K562 (cell line): ENCODE results near the gene DNAAF2. TPM values are rescaled to one million over a fixed set of nuclear protein-coding genes. Genes with fewer than 3 reads are reported as not detected.

Experiments used
- ATAC-seq: fragments of 200-7000 bp; cut with Tn5 transposase; 3 replicates; pipeline ENCODE4 v1.9.1; 2020; ENCODE audit warnings: moderate library complexity
- BruUV-seq: library from RNA; stranded (reverse); fragments of 400-500 nt; replicated peaks from 2 replicates; lab custom pipeline; 2021; lab: Mats Ljungman, UMichigan
- CTCF ChIA-PET: fragments of 300-600 bp; formaldehyde crosslinking; extraction: SDS; loops from one replicate; lab custom pipeline; 2021; ENCODE audit warnings: low intra/inter-chr PET ratio; lab: Yijun Ruan, JAX
- POLR2A ChIA-PET: fragments of 300-600, 350-650 bp; sonication (Branson Sonifier 250); formaldehyde crosslinking; extraction: SDS; loops from one replicate; lab custom pipeline; 2021; ENCODE audit warnings: antibody characterized with exemption, inconsistent platforms; lab: Yijun Ruan, JAX
- DNase-seq, 4 experiments: peaks; one replicate each; pipeline versions ENCODE4 v3.0.0 to v3.0.0-alpha.2; 2011 to 2018; ENCODE audit warnings: low spot score in 3 of 4, mixed read lengths in 3 of 4; ENCODE audit errors: extremely low read depth in 1 of 4
- FAIRE-seq: peaks from 2 replicates; lab custom pipeline; 2011; peaks lifted over from hg19 to GRCh38; lab: Jason Lieb, UNC
- H2AFZ ChIP-seq: 2 replicates; pipeline ENCODE4 v1.6.0; 2011; ENCODE audit warnings: low read depth, low read length, control low read depth, inconsistent platforms
- H3K27ac ChIP-seq: fragments of 200-600 bp; 3 replicates; pipeline ENCODE4 v1.8.0; 2011; ENCODE audit warnings: low read depth, mild to moderate bottlenecking, control low read depth, inconsistent platforms, low read length, moderate library complexity, mixed read lengths; ENCODE audit errors: extremely low read depth
- H3K27me3 ChIP-seq, 2 experiments: fragments of 300-600 bp in 1 of 2; 2 replicates in 1 of 2; 3 replicates in 1 of 2; pipeline versions ENCODE4 v1.6.0 to v1.8.0; 2011; ENCODE audit warnings: inconsistent platforms in 2 of 2, low read length in 2 of 2, mild to moderate bottlenecking in 1 of 2, mixed read lengths in 1 of 2, moderate library complexity in 1 of 2; ENCODE audit not compliant: control insufficient read depth in 2 of 2, insufficient read depth in 2 of 2
- H3K36me3 ChIP-seq: fragments of 300-600 bp; 3 replicates; pipeline ENCODE4 v1.8.0; 2011; ENCODE audit warnings: mild to moderate bottlenecking, low read length, inconsistent platforms; ENCODE audit not compliant: control insufficient read depth, insufficient read depth
- H3K4me1 ChIP-seq, 2 experiments: fragments of 200-600 bp in 1 of 2; replicated peaks in 1 of 2; 2 replicates in 1 of 2; 3 replicates in 1 of 2; pipeline versions ENCODE4 v1.5.1 to v1.8.0; 2011; ENCODE audit warnings: inconsistent platforms in 2 of 2, low read length in 2 of 2, mild to moderate bottlenecking in 1 of 2, mixed read lengths in 1 of 2, moderate library complexity in 1 of 2; ENCODE audit not compliant: control insufficient read depth in 2 of 2, insufficient read depth in 2 of 2
- H3K4me2 ChIP-seq: 2 replicates; pipeline ENCODE4 v1.6.1; 2011; ENCODE audit warnings: low read length, control low read depth, inconsistent platforms, mixed read lengths; ENCODE audit not compliant: insufficient read depth
- H3K4me3 ChIP-seq: fragments of 200-600 bp; sonication (generic), shearing (Covaris generic); 2 replicates; pipeline ENCODE4 v1.5.1; 2016; ENCODE audit warnings: control low read depth, inconsistent platforms
- H3K79me2 ChIP-seq: fragments of 200-600 bp; 3 replicates; pipeline ENCODE4 v1.8.0; 2011; ENCODE audit warnings: low read length, inconsistent platforms; ENCODE audit not compliant: control insufficient read depth, insufficient read depth
- H3K9ac ChIP-seq, 2 experiments: 2 replicates each; pipeline versions ENCODE4 v1.6.0 to v1.6.1; 2011; ENCODE audit warnings: low read depth in 2 of 2, low read length in 2 of 2, control low read depth in 1 of 2, inconsistent platforms in 1 of 2, mild to moderate bottlenecking in 1 of 2, mixed read lengths in 1 of 2; ENCODE audit not compliant: insufficient read depth in 1 of 2
- H3K9me1 ChIP-seq: one replicate; pipeline ENCODE4 v1.6.0; 2011; ENCODE audit warnings: inconsistent platforms, mild to moderate bottlenecking, low read length, moderate library complexity; ENCODE audit not compliant: control insufficient read depth, insufficient read depth
- H3K9me3 ChIP-seq: replicated peaks from 2 replicates; pipeline ENCODE4 v1.5.1; 2011; ENCODE audit warnings: low read depth, low read length, inconsistent platforms; ENCODE audit not compliant: control insufficient read depth, insufficient read depth
- H4K20me1 ChIP-seq: replicated peaks from 2 replicates; pipeline ENCODE4 v1.6.1; 2011; ENCODE audit warnings: low read length, inconsistent platforms, mixed read lengths; ENCODE audit not compliant: control insufficient read depth, insufficient read depth
- ASH1L ChIP-seq: fragments of 450-650 bp; IDR thresholded peaks from 2 replicates; pipeline ENCODE4 v1.6.1; 2018; ENCODE audit warnings: borderline replicate concordance, mild to moderate bottlenecking, low read depth; ENCODE audit not compliant: partially characterized antibody
- CTCFL ChIP-seq: IDR thresholded peaks from 2 replicates; pipeline ENCODE4 v1.6.1; 2011; ENCODE audit warnings: borderline replicate concordance, low read depth, mild to moderate bottlenecking, moderate library complexity, low read length; ENCODE audit not compliant: insufficient read depth, poor library complexity, severe bottlenecking
- HLTF ChIP-seq: fragments of 450-650 bp; IDR thresholded peaks from 2 replicates; pipeline ENCODE4 v1.6.1; 2016
- KDM5B ChIP-seq: fragments of 200-600 bp; sonication (generic); IDR thresholded peaks from 2 replicates; pipeline ENCODE4 v1.6.1; 2012; ENCODE audit warnings: low read depth, mild to moderate bottlenecking, moderate library complexity, low read length, control low read depth, inconsistent platforms; ENCODE audit not compliant: insufficient replicate concordance
- KLF10 ChIP-seq: fragments of 250-450 bp; sonication (Bioruptor Pico); IDR thresholded peaks from 2 replicates; pipeline ENCODE4 v1.6.1; 2021; ENCODE audit warnings: matching md5 sums
- L3MBTL2 ChIP-seq: fragments of 450-650 bp; IDR thresholded peaks from 2 replicates; pipeline ENCODE4 v1.6.1; 2016; ENCODE audit warnings: mild to moderate bottlenecking, moderate library complexity
- NCOR1 ChIP-seq: fragments of 450-650 bp; IDR thresholded peaks from 2 replicates; pipeline ENCODE4 v1.6.1; 2016; ENCODE audit warnings: mild to moderate bottlenecking, moderate library complexity
- NFIC ChIP-seq: fragments of 450-650 bp; IDR thresholded peaks from 2 replicates; pipeline ENCODE4 v1.6.1; 2017; ENCODE audit warnings: mild to moderate bottlenecking, inconsistent platforms
- NFYB ChIP-seq: IDR thresholded peaks from 2 replicates; pipeline ENCODE4 v1.6.1; 2011; ENCODE audit warnings: mild to moderate bottlenecking, moderate library complexity; ENCODE audit not compliant: insufficient read length; ENCODE audit errors: extremely low read depth
- PHB ChIP-seq: fragments of 250-450 bp; sonication (Bioruptor Pico); IDR thresholded peaks from 2 replicates; pipeline ENCODE4 v1.5.0; 2021
- PHF20 ChIP-seq: fragments of 450-650 bp; IDR thresholded peaks from 2 replicates; pipeline ENCODE4 v1.6.1; 2018; ENCODE audit not compliant: partially characterized antibody
- POU5F1 ChIP-seq: fragments of 150-350 bp; IDR thresholded peaks from 2 replicates; pipeline ENCODE4 v1.6.1; 2014; ENCODE audit warnings: borderline replicate concordance, low read length, low read depth, mild to moderate bottlenecking; ENCODE audit not compliant: partially characterized antibody
- RBFOX2 ChIP-seq: fragments of 200-400 bp; formaldehyde crosslinking; IDR thresholded peaks from 2 replicates; pipeline ENCODE4 v1.6.1; 2017; ENCODE audit warnings: low read depth, mild to moderate bottlenecking, low read length, moderate library complexity
- SMARCE1 ChIP-seq: fragments of 450-650 bp; IDR thresholded peaks from 2 replicates; pipeline ENCODE4 v1.7.1; 2016; ENCODE audit warnings: mild to moderate bottlenecking
- UBTF ChIP-seq, 2 experiments: IDR thresholded peaks; 2 replicates each; pipeline ENCODE4 v1.6.1; 2012; ENCODE audit warnings: improper control_type of control experiment in 2 of 2, low read depth in 2 of 2, low read length in 2 of 2, borderline replicate concordance in 1 of 2
- ZNF217 ChIP-seq: sonication (generic); formaldehyde crosslinking; IDR thresholded peaks from 2 replicates; pipeline ENCODE4 v1.8.0; 2022; ENCODE audit warnings: mild to moderate bottlenecking, missing genetic modification reagents
- WGBS: fragments of 100-300 bp; shearing (Covaris generic); methylation state at CpG from one replicate; pipeline ENCODE4 v1.1.6; 2016; ENCODE audit warnings: low coverage, mixed read lengths; ENCODE audit not compliant: insufficient coverage; ENCODE audit errors: missing lambda C conversion rate; 5-methylcytosine and 5-hydroxymethylcytosine counted together
- in situ Hi-C: fragments of 300-500 bp; cut with MboI; formaldehyde crosslinking; loops from 4 replicates; pipeline ENCODE4 v1.15.0; 2018; ENCODE audit warnings: inconsistent platforms, mixed read lengths
- intact Hi-C: fragments of 100-400 bp; cut with micrococcal nuclease; formaldehyde crosslinking; loops from 2 replicates; pipeline ENCODE4 v1.14.2; 2022
- polyA plus RNA-seq, 8 experiments: library from polyadenylated mRNA; depleted of rRNA in 4 of 8; stranded (reverse) in 5 of 8; unstranded in 3 of 8; fragments of >200 nt; fragmentation: Nextera tagmentation in 2 of 8; fragmentation: Illumina TruSeq in 1 of 8; extraction: Ambion mirVana in 2 of 8; extraction: Trizol in 1 of 8; gene quantifications; 2 replicates each; pipeline versions ENCODE4 v1.2.1 to v1.2.3, GENCODE V29; 2011 to 2014; ENCODE audit warnings: inconsistent platforms in 1 of 8, missing spikeins in 1 of 8
- total RNA-seq, 7 experiments: library from RNA; depleted of rRNA in 6 of 7; stranded (reverse); fragments of >200 nt in 6 of 7; fragmentation: Illumina TruSeq in 2 of 7; extraction: Trizol in 2 of 7; gene quantifications; 2 replicates each; pipeline versions ENCODE4 v1.2.1 to v1.2.3, GENCODE V29; 2011 to 2021; ENCODE audit warnings: low replicate concordance in 1 of 7

The DNAAF2 gene
- total and polyA plus RNA-seq, 9 of the 15 experiments (the other 6 are each of a cell fraction or from before 2014, with no cell fraction given), result 2.4 to 14.6 (median 11.1) TPM

DNA sequence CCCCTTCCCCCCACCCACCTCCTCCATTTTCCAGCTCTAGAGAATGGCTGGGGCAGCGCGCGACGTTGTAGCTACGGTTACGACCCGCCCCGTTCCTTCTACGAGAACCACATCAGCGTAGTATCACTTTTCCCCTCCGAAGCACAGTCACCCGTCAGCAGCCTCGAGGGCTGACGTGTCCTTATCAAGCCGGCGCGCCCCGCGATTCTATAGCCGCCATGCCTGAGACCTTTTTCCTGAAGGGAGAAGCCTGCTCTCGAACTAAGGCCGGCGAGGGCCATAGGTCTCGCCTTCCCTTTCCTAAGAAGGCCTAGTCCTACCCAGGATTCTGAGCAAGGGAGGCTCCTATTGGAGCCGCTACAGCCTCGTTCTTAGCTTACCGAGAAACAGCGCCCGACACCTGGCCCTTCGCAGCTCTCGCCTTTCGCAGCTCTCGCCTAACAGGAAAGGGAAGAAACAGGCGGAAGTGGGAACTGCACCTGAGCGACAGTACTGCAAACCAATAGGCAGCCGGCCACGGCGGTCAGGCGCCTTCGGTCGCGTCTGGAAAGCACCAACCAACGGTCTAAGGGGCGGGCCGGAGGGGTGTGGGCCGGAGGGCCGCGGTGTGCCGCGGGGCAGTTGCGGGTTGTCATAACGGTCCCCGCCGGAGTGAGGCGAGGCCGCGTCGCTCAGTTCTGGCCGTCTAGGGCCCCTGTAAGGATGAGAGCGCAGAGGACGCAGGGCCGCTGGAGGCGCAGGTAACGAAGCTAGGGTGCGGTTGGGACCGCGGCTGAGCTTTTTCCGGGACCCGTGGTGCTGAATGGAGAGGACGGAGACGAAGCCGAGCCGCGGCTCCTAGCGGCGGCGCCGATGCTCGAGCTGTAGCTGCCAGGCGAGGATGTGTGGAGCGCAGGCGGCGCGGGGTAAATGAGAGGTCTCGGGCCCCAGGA is 14.6 kb downstream of the DNAAF2 start, which contains the start of the genes MGAT2 and RPL36AL:
TSS of gene MGAT2 (plus strand) at position 618 of the 932 bp plus-strand sequence. CDS start 470 bp downstream, outside the sequence.
TSS of gene RPL36AL (minus strand) at position 445 of the 932 bp plus-strand sequence. CDS start 1,522 bp downstream, outside the sequence.
- peaks cover 3% of the 10 kb centered on the region for H3K9me1 ChIP-seq
- peak within 1 kb of the TSS; percentile 89 for H3K4me3 ChIP-seq
- peaks cover 88% of the 10 kb centered on the region for H3K79me2 ChIP-seq
- H3K9ac ChIP-seq, result peak within 1 kb of the TSS; percentile 97 to 99
- peak within 1 kb of the TSS; percentile 84 for H2AFZ ChIP-seq
- ATAC-seq (peak; percentile 90), DNase-seq (peak; percentile 91 to 97 (median 94)), FAIRE-seq (peak; percentile 93)
- intact Hi-C loops (loop anchor here (1.0 to 10.0 kb wide), 3 partner anchors 22 to 156 kb away; partner anchors contain the start of genes LRR1 and RPS29), in situ Hi-C loops (no loop called here)
- WGBS, result 0% methylated on average over 47 of the region's 85 CpGs
- peak within 1 kb of the TSS; percentile 98 for H3K27ac ChIP-seq
- POLR2A ChIA-PET, result interaction anchor here (0.6 to 5.3 kb wide), 19 partner anchors 8 to 1178 kb away, joined by 3 to 36 read pairs (median 3); partner anchors contain the start of genes DNAAF2, KLHDC2, LRR1 and NEMF
- no peaks in the 10 kb centered on the region for H3K9me3 ChIP-seq
- peak within 1 kb of the TSS; percentile 82 for H3K4me2 ChIP-seq
- no TSS peak for BruUV-seq
- H3K36me3 ChIP-seq, result peaks cover 53% of the 10 kb centered on the region
- peaks cover 4 to 14% of the 10 kb centered on the region in 2 experiments; a peak in 4 of 5 replicates for H3K4me1 ChIP-seq
- CTCF ChIA-PET, result interaction anchor here (0.6 to 0.7 kb wide), 4 partner anchors 26 to 1046 kb away, joined by 3 read pairs; partner anchors contain the start of gene RPS29
- H3K27me3 ChIP-seq, result no peaks in the 10 kb centered on the region
- peaks cover 7% of the 10 kb centered on the region for H4K20me1 ChIP-seq
- TF ChIP-seq HLTF (no peak), KLF10 (CRISPR knock-in tag) (no peak), NCOR1 (no peak), PHF20 (peak; percentile 38), NFIC (peak; percentile 44), POU5F1 (no peak), RBFOX2 (peak; percentile 97), L3MBTL2 (peak; percentile 44; the same call in 1 of the 2 replicates), ZNF217 (CRISPR knock-in tag) (no peak), KDM5B (peak; percentile 97), SMARCE1 (0 out of 2 replicates have a peak, but pooled peaks have one; percentile 25), UBTF (IDR thresholded peaks at IDR 0.05; ENCODE audit: borderline replicate concordance in 1 of 2, low read depth in 2 of 2, low read length in 2 of 2) (peak in 1 of 2 experiments; percentile 59; a peak in 1 of 4 replicates), NFYB (peak; percentile 84), ASH1L (peak; percentile 73), PHB (CRISPR knock-in tag) (0 out of 2 replicates have a peak, but pooled peaks have one; percentile 38), CTCFL (peak; percentile 35)
